Head of caudate nucleus (tissue), 42 donors: ENCODE results near the gene TJP3.

ENCODE experiments used
- DNase-seq, 42 donors: peaks; one replicate each; pipeline versions ENCODE4 v3.0.0 to v3.0.0-alpha.2; 2020 to 2021; ENCODE audit warnings: mixed read lengths in 7 of 42
- intact Hi-C: fragments of 100-400 bp; cut with DNase I; formaldehyde crosslinking; loops from one replicate; pipeline ENCODE4 v1.15.0; 2022

Gene TJP3

GRCh38 chr19:3669082-3669946, 38.9 kb upstream of the TJP3 start:
- DNase-seq: no peak
- intact Hi-C loops: loop anchor here (5.0 kb wide), 1 partner anchor 33 kb away; the partner anchor contains the start of gene PIP5K1C

GRCh38 chr19:3669947-3670795, 38.0 kb upstream of the TJP3 start:
- peak in 7 of 42 donors; percentile 25 to 63 (median 40) for DNase-seq
- intact Hi-C loops: loop anchor here (5.0 kb wide), 1 partner anchor 32 kb away; the partner anchor contains the start of gene PIP5K1C

DNA sequence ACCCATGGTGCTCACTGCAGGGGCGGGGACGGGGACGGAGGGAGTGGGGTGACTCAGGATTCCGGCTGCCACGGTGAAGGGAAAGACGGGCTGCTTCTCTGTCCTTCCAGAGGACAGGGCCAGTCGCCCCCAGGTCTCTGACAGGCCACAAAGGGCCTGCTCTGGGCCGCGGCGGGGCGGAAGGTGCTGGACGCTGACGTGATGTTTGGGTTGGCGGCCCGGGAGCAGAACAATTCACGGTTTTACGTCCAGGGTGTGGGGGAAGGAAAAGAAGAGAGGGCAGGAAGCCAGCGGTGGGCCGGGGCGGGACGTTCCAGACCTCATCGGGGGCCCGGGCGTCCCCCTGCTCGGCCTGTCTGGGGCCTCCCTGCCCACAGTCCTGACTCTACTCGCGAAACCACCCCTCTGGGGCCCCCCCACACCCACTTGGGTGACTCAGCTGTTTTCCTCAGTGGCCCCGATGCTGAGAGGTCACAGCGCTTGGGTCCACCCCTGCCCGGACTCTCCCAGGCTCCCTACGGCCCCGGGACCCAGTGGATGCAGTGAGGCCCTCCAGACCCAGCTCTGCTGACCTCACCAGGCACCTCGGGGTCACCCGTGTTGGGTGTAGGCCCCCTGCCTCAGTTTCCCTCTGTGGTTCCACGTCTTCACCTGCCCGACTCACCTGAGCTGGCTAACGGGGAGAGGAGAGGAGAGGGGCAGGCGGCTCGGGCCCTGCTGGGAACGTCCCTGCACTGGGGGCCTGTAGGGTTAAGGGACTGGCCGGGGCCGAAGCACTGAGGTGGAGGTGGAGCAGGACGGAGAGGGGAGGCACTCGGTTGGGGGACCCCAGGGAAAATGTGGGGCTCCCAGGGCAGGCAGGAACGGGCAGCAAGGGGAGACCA, 37.1 kb upstream of the TJP3 start:
- DNase-seq: peak in 4 of 42 donors; percentile 28 to 47 (median 42)
- intact Hi-C loops: no loop called here

DNA sequence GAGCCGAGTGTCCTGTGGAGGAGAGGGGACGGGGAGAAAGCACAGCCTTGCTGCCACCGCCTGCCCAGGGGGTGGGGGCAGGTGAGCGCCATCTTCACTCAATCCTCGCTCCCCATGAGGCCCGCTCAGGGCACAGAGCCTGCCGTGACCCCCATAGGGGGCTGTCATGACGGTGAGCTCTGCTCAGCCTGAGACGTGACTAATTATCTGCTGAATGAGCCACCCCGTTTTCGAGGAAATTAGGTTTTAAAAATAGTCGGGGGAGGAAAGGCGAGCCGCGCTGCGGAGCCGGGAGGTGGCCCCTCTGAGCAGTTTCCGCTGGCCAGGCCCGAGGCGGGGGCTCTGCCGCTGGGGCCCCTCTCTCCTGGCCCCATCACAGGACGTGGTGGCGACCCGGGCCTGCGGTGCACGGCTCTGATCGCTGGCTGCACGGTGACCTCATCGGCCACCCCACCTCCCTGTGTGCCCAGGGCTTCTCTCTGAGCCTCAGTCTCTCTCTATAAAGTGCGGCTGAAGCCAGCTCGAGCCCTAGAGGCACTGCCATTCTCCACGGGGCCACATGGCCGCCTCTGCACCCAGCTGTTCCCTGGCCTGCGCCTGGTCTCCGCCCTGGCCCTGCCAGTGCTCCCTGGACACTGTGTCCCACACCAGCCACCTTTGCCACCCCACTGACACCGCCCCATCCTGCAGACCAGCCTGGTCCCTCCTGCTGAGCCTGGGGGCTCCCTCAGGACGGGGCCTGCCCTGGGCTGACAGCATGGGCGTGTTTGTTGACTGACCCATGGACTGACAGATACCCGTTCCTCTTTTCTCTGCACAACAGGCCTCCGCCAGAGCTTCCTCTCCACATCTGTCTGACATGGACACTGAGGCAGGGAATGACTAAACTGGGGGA, 36.3 kb upstream of the TJP3 start:
- peak in 2 of 42 donors; percentile 15 to 16 for DNase-seq
- intact Hi-C loops: no loop called here

DNA sequence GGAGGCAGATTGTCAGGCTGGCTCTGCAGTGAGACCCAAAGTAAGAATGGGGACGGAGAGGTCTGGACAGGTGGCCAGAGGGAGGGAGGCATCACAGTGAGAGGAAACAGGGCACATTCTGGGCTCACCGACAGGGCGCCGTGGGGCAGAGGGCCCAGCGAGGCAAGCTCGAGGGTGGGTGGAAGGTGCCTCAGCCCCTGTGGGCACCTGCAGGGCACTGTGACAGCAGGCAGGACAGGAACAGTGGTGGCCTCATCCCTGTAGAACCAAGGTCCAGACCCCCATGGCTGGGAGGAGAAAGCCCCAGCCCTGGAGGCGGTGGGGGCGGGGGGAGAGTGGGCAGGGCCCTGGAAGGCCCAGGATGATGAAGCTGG, 35.6 kb upstream of the TJP3 start:
- no peak for DNase-seq
- intact Hi-C loops: no loop called here

GRCh38 chr19:3672993-3673392, 35.2 kb upstream of the TJP3 start:
- DNase-seq: no peak
- intact Hi-C loops: no loop called here

- no peak for DNase-seq
These were observed 34.4 kb upstream of the TJP3 start for GRCh38 chr19:3673506-3674439.

GRCh38 chr19:3674784-3675543, 33.2 kb upstream of the TJP3 start:
- intact Hi-C loops: no loop called here
- no peak for DNase-seq

More at GRCh38 chr19:3673506-3674439, 34.4 kb upstream of the TJP3 start:
- intact Hi-C loops: no loop called here

- no peak for DNase-seq
- intact Hi-C loops: no loop called here
These were observed 30.0 kb upstream of the TJP3 start for GRCh38 chr19:3678188-3678587.

DNA sequence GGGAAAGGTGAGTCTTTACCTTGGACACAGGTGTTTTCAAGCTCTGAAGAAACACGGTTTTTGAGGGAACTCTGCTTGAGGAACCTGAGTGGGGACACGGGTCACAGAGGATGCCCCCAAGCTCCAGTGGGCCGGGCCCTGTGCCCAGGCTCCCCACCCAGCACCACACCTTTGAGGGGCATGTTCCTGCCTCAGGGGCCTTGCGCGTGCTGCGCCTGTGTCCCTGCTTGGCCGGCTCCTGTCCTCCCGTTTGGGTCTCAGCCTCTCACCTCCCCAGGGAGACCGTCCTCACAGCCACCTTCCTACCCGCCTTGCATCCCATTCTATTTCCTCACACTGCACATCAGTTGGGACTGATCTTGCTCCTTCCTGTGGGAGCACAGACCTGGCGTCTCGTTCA, 29.0 kb upstream of the TJP3 start:
- intact Hi-C loops: no loop called here

DNA sequence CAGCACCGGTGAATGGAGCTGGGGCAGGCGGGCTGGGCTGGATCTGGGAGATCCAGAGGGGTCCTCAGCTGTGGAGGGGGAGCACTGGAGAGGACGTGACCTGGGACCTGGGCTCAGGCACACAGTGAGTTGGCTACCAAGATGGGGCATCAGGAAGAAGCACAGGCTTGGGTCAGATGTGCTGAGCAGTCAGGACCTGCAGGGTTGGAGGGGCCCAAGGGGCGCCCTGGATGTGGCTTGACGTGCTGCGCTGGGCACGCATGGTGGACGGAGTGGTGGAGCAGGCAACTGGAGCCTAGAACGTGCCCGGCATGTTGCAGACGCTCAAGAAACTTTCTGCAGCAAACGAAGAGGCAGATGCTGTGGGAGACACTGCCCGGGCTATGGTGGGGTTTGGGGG, 28.6 kb upstream of the TJP3 start:
- no peak for DNase-seq
- intact Hi-C loops: no loop called here

More for the DNA sequence above, 29.0 kb upstream of the TJP3 start:
- DNase-seq: no peak

DNA sequence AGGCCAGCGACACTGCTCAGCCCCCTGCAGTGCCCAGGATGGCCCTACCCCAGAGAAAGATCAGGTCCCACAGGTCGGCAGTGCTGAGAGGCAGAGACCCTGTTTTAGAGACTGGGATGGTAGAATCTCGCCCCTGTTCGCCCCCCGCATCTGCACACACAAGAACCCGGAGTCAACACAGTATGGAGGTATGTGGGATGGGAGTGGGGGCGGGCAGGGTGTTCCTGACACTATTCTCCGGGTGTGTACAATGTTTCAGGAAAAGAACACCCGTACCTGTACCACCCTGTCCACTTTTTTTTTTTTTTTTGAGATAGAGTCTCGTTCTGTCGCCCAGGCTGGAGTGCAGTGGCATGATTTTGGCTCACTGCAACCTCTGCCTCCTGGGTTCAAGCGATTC, 27.2 kb upstream of the TJP3 start:
- peak in 29 of 42 donors; percentile 19 to 71 (median 48) for DNase-seq
- intact Hi-C loops: no loop called here

- no peak for DNase-seq
- intact Hi-C loops: no loop called here
These were observed 25.9 kb upstream of the TJP3 start for GRCh38 chr19:3682286-3682685.

- intact Hi-C loops: no loop called here
These were observed 25.3 kb upstream of the TJP3 start for GRCh38 chr19:3682741-3683404.

GRCh38 chr19:3683405-3684053, 24.7 kb upstream of the TJP3 start:
- peak in 18 of 42 donors; percentile 19 to 63 (median 40) for DNase-seq
- intact Hi-C loops: no loop called here

More at GRCh38 chr19:3682741-3683404, 25.3 kb upstream of the TJP3 start:
- no peak for DNase-seq
